ENCODE results near the gene GJD3. TPM values are rescaled to one million over a fixed set of nuclear protein-coding genes. Genes with fewer than 3 reads are reported as not detected.
"Not testable (repeated sequence)": the region's sequence is repeated elsewhere in the genome, so short reads cannot be mapped to it uniquely, and the experiment has no call there.

The GJD3 gene
- total and polyA plus RNA-seq, 8 donors, result 0.18 to 3.6 (median 3.0) TPM; not detected in 5

- no peaks in the 10 kb centered on the region for H3K9me3 ChIP-seq
- TF ChIP-seq CTCF (IDR thresholded peaks at IDR 0.05), result no peak
- ATAC-seq, result peak; percentile 32
- DNase-seq, result no peak
- no peaks in the 10 kb centered on the region for H3K36me3 ChIP-seq
- H3K4me3 ChIP-seq, result no peak overlapping the region
- no peaks in the 10 kb centered on the region for H3K27me3 ChIP-seq
- no peaks in the 10 kb centered on the region for H3K4me1 ChIP-seq
- intact Hi-C loops (cut with DNase I), result no loop called here
- H3K27ac ChIP-seq, result no peak overlapping the region
These were observed 8.8 kb upstream of the GJD3 start for GRCh38 chr17:40373324-40373723.

GRCh38 chr17:40372644-40373043 lies 8.1 kb upstream of the GJD3 start:
- H3K27ac ChIP-seq; H3K9me3 ChIP-seq; H3K4me3 ChIP-seq; H3K4me1 ChIP-seq; ATAC-seq; H3K36me3 ChIP-seq; intact Hi-C loops (cut with DNase I); H3K27me3 ChIP-seq; DNase-seq: not testable (repeated sequence)

- Histone ChIP-seq H3K27ac (no peak overlapping the region), H3K36me3 (no peaks in the 10 kb centered on the region), H3K27me3 (no peaks in the 10 kb centered on the region), H3K9me3 (no peaks in the 10 kb centered on the region), H3K4me1 (no peaks in the 10 kb centered on the region), H3K4me3 (no peak overlapping the region)
- intact Hi-C loops (cut with DNase I), result no loop called here
- ATAC-seq (no peak), DNase-seq (no peak)
- no peak for TF ChIP-seq CTCF (IDR thresholded peaks at IDR 0.05)
These were observed 7.5 kb upstream of the GJD3 start for GRCh38 chr17:40372031-40372430.

- no peak for TF ChIP-seq CTCF (IDR thresholded peaks at IDR 0.05)
- intact Hi-C loops (cut with DNase I), result no loop called here
- no peaks in the 10 kb centered on the region for H3K4me1 ChIP-seq
- ATAC-seq (peak; percentile 24), DNase-seq (no peak)
- H3K9me3 ChIP-seq, result no peaks in the 10 kb centered on the region
- no peak overlapping the region for H3K27ac ChIP-seq
- H3K36me3 ChIP-seq, result no peaks in the 10 kb centered on the region
- H3K4me3 ChIP-seq, result no peak overlapping the region
- no peaks in the 10 kb centered on the region for H3K27me3 ChIP-seq
These were observed 6.9 kb upstream of the GJD3 start for GRCh38 chr17:40371261-40371929.

- H3K4me1 ChIP-seq, result no peaks in the 10 kb centered on the region
- intact Hi-C loops (cut with DNase I), result no loop called here
- ATAC-seq (no peak), DNase-seq (no peak)
- TF ChIP-seq CTCF (IDR thresholded peaks at IDR 0.05), result no peak
- no peaks in the 10 kb centered on the region for H3K36me3 ChIP-seq
- no peak overlapping the region for H3K27ac ChIP-seq
- H3K27me3 ChIP-seq, result no peaks in the 10 kb centered on the region
- H3K4me3 ChIP-seq, result no peak overlapping the region
- no peaks in the 10 kb centered on the region for H3K9me3 ChIP-seq
These were observed 5.4 kb upstream of the GJD3 start for GRCh38 chr17:40369923-40370322.

GRCh38 chr17:40367728-40368127 lies 3.2 kb upstream of the GJD3 start:
- H3K4me3 ChIP-seq; ATAC-seq; DNase-seq; H3K9me3 ChIP-seq; H3K27ac ChIP-seq; intact Hi-C loops (cut with DNase I); H3K36me3 ChIP-seq: not testable (repeated sequence)
- peaks cover 0 to 18% of the 10 kb centered on the region in 2 donors for H3K27me3 ChIP-seq
- peaks cover 0 to 22% of the 10 kb centered on the region in 2 donors for H3K4me1 ChIP-seq
